K562 (cell line): ENCODE data around the gene LMAN1L. TPM values are rescaled to one million over a fixed set of nuclear protein-coding genes. Genes with fewer than 3 reads are reported as not detected.

Experiments
- ATAC-seq: fragments of 200-7000 bp; cut with Tn5 transposase; 3 replicates; pipeline ENCODE4 v1.9.1; 2020; ENCODE audit warnings: moderate library complexity
- BruUV-seq: library from RNA; stranded (reverse); fragments of 400-500 nt; replicated peaks from 2 replicates; lab custom pipeline; 2021; lab: Mats Ljungman, UMichigan
- CTCF ChIA-PET: fragments of 300-600 bp; formaldehyde crosslinking; extraction: SDS; loops from one replicate; lab custom pipeline; 2021; ENCODE audit warnings: low intra/inter-chr PET ratio; lab: Yijun Ruan, JAX
- POLR2A ChIA-PET: fragments of 300-600, 350-650 bp; sonication (Branson Sonifier 250); formaldehyde crosslinking; extraction: SDS; loops from one replicate; lab custom pipeline; 2021; ENCODE audit warnings: antibody characterized with exemption, inconsistent platforms; lab: Yijun Ruan, JAX
- DNase-seq, 4 experiments: peaks; one replicate each; pipeline versions ENCODE4 v3.0.0 to v3.0.0-alpha.2; 2011 to 2018; ENCODE audit warnings: low spot score in 3 of 4, mixed read lengths in 3 of 4; ENCODE audit errors: extremely low read depth in 1 of 4
- FAIRE-seq: peaks from 2 replicates; lab custom pipeline; 2011; peaks lifted over from hg19 to GRCh38; lab: Jason Lieb, UNC
- H2AFZ ChIP-seq: 2 replicates; pipeline ENCODE4 v1.6.0; 2011; ENCODE audit warnings: low read depth, low read length, control low read depth, inconsistent platforms
- H3K27ac ChIP-seq: fragments of 200-600 bp; 3 replicates; pipeline ENCODE4 v1.8.0; 2011; ENCODE audit warnings: low read depth, mild to moderate bottlenecking, control low read depth, inconsistent platforms, low read length, moderate library complexity, mixed read lengths; ENCODE audit errors: extremely low read depth
- H3K27me3 ChIP-seq, 2 experiments: fragments of 300-600 bp in 1 of 2; 2 replicates in 1 of 2; 3 replicates in 1 of 2; pipeline versions ENCODE4 v1.6.0 to v1.8.0; 2011; ENCODE audit warnings: inconsistent platforms in 2 of 2, low read length in 2 of 2, mild to moderate bottlenecking in 1 of 2, mixed read lengths in 1 of 2, moderate library complexity in 1 of 2; ENCODE audit not compliant: control insufficient read depth in 2 of 2, insufficient read depth in 2 of 2
- H3K36me3 ChIP-seq: fragments of 300-600 bp; 3 replicates; pipeline ENCODE4 v1.8.0; 2011; ENCODE audit warnings: mild to moderate bottlenecking, low read length, inconsistent platforms; ENCODE audit not compliant: control insufficient read depth, insufficient read depth
- H3K4me1 ChIP-seq, 2 experiments: fragments of 200-600 bp in 1 of 2; replicated peaks in 1 of 2; 2 replicates in 1 of 2; 3 replicates in 1 of 2; pipeline versions ENCODE4 v1.5.1 to v1.8.0; 2011; ENCODE audit warnings: inconsistent platforms in 2 of 2, low read length in 2 of 2, mild to moderate bottlenecking in 1 of 2, mixed read lengths in 1 of 2, moderate library complexity in 1 of 2; ENCODE audit not compliant: control insufficient read depth in 2 of 2, insufficient read depth in 2 of 2
- H3K4me2 ChIP-seq: 2 replicates; pipeline ENCODE4 v1.6.1; 2011; ENCODE audit warnings: low read length, control low read depth, inconsistent platforms, mixed read lengths; ENCODE audit not compliant: insufficient read depth
- H3K4me3 ChIP-seq: fragments of 200-600 bp; sonication (generic), shearing (Covaris generic); 2 replicates; pipeline ENCODE4 v1.5.1; 2016; ENCODE audit warnings: control low read depth, inconsistent platforms
- H3K79me2 ChIP-seq: fragments of 200-600 bp; 3 replicates; pipeline ENCODE4 v1.8.0; 2011; ENCODE audit warnings: low read length, inconsistent platforms; ENCODE audit not compliant: control insufficient read depth, insufficient read depth
- H3K9ac ChIP-seq, 2 experiments: 2 replicates each; pipeline versions ENCODE4 v1.6.0 to v1.6.1; 2011; ENCODE audit warnings: low read depth in 2 of 2, low read length in 2 of 2, control low read depth in 1 of 2, inconsistent platforms in 1 of 2, mild to moderate bottlenecking in 1 of 2, mixed read lengths in 1 of 2; ENCODE audit not compliant: insufficient read depth in 1 of 2
- H3K9me1 ChIP-seq: one replicate; pipeline ENCODE4 v1.6.0; 2011; ENCODE audit warnings: inconsistent platforms, mild to moderate bottlenecking, low read length, moderate library complexity; ENCODE audit not compliant: control insufficient read depth, insufficient read depth
- H3K9me3 ChIP-seq: replicated peaks from 2 replicates; pipeline ENCODE4 v1.5.1; 2011; ENCODE audit warnings: low read depth, low read length, inconsistent platforms; ENCODE audit not compliant: control insufficient read depth, insufficient read depth
- H4K20me1 ChIP-seq: replicated peaks from 2 replicates; pipeline ENCODE4 v1.6.1; 2011; ENCODE audit warnings: low read length, inconsistent platforms, mixed read lengths; ENCODE audit not compliant: control insufficient read depth, insufficient read depth
- GTF2F1 ChIP-seq: IDR thresholded peaks from 2 replicates; pipeline ENCODE4 v1.6.1; 2011; ENCODE audit warnings: low read depth, low read length, improper control_type of control experiment
- KDM5B ChIP-seq: fragments of 200-600 bp; sonication (generic); IDR thresholded peaks from 2 replicates; pipeline ENCODE4 v1.6.1; 2012; ENCODE audit warnings: low read depth, mild to moderate bottlenecking, moderate library complexity, low read length, control low read depth, inconsistent platforms; ENCODE audit not compliant: insufficient replicate concordance
- SETDB1 ChIP-seq: IDR thresholded peaks from one replicate; pipeline ENCODE4 v1.6.1; 2012; ENCODE audit warnings: low read length, control low read depth, inconsistent platforms
- ZNF212 ChIP-seq: fragments of 450-650 bp; formaldehyde crosslinking; IDR thresholded peaks from 2 replicates; pipeline ENCODE4 v1.4.0; 2020; ENCODE audit warnings: mild to moderate bottlenecking
- ZNF316 ChIP-seq: fragments of 450-650 bp; IDR thresholded peaks from 2 replicates; pipeline ENCODE4 v1.6.1; 2016
- ZNF583 ChIP-seq: fragments of 250-450 bp; sonication (Bioruptor Pico); IDR thresholded peaks from 2 replicates; pipeline ENCODE4 v1.4.0; 2020
- WGBS: fragments of 100-300 bp; shearing (Covaris generic); methylation state at CpG from one replicate; pipeline ENCODE4 v1.1.6; 2016; ENCODE audit warnings: low coverage, mixed read lengths; ENCODE audit not compliant: insufficient coverage; ENCODE audit errors: missing lambda C conversion rate; 5-methylcytosine and 5-hydroxymethylcytosine counted together
- in situ Hi-C: fragments of 300-500 bp; cut with MboI; formaldehyde crosslinking; loops from 4 replicates; pipeline ENCODE4 v1.15.0; 2018; ENCODE audit warnings: inconsistent platforms, mixed read lengths
- intact Hi-C: fragments of 100-400 bp; cut with micrococcal nuclease; formaldehyde crosslinking; loops from 2 replicates; pipeline ENCODE4 v1.14.2; 2022
- polyA plus RNA-seq, 8 experiments: library from polyadenylated mRNA; depleted of rRNA in 4 of 8; stranded (reverse) in 5 of 8; unstranded in 3 of 8; fragments of >200 nt; fragmentation: Nextera tagmentation in 2 of 8; fragmentation: Illumina TruSeq in 1 of 8; extraction: Ambion mirVana in 2 of 8; extraction: Trizol in 1 of 8; gene quantifications; 2 replicates each; pipeline versions ENCODE4 v1.2.1 to v1.2.3, GENCODE V29; 2011 to 2014; ENCODE audit warnings: inconsistent platforms in 1 of 8, missing spikeins in 1 of 8
- total RNA-seq, 7 experiments: library from RNA; depleted of rRNA in 6 of 7; stranded (reverse); fragments of >200 nt in 6 of 7; fragmentation: Illumina TruSeq in 2 of 7; extraction: Trizol in 2 of 7; gene quantifications; 2 replicates each; pipeline versions ENCODE4 v1.2.1 to v1.2.3, GENCODE V29; 2011 to 2021; ENCODE audit warnings: low replicate concordance in 1 of 7
- TF ChIP-seq, protein P1 (sequence below): sonication (generic); formaldehyde crosslinking; IDR thresholded peaks from 2 replicates; pipeline ENCODE4 v1.5.0; 2020; ENCODE audit warnings: missing genetic modification reagents
- TF ChIP-seq, protein P2 (sequence below): sonication (generic); formaldehyde crosslinking; IDR thresholded peaks from 2 replicates; pipeline ENCODE4 v1.9.0; 2022; ENCODE audit warnings: mild to moderate bottlenecking, missing genetic modification reagents

LMAN1L gene
- total and polyA plus RNA-seq, 9 of the 15 experiments (the other 6 are each of a cell fraction or from before 2014, with no cell fraction given): not detected

DNA sequence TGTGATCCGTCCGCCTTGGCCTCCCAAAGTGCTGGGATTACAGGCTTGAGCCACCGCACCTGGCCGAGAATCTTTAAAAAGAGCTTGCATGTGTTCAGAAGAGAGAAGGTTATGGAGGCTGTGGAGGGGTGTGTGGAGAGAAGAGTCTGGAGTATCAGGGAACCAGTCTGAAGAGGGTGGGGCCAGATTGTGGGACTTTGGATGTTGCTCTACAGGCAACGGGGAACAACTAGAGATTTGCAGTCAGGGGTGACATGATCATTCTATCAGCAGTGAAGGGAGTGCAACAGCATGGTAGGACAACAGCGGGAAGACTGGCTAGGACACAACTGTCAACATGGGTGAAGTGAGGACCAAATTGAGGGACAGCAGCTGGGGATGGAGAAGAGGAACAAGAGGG, 51.7 kb downstream of the LMAN1L start:
- ATAC-seq (no peak), DNase-seq (no peak), FAIRE-seq (no peak)
- no peaks in the 10 kb centered on the region for H3K27me3 ChIP-seq
- H3K9me1 ChIP-seq: peaks cover 7% of the 10 kb centered on the region
- in situ Hi-C loops (no loop called here), intact Hi-C loops (no loop called here)
- H4K20me1 ChIP-seq: no peaks in the 10 kb centered on the region
- ChIA-PET CTCF (no interaction called here), POLR2A (interaction anchor here (1.2 kb wide), 1 partner anchor 9 kb away, joined by 5 read pairs; no protein-coding TSS in a partner anchor)
- no peak overlapping the region for H3K27ac ChIP-seq
- H3K79me2 ChIP-seq: peaks cover 44% of the 10 kb centered on the region
- no peak overlapping the region for H3K9ac ChIP-seq
- peaks cover 0 to 5% of the 10 kb centered on the region in 2 experiments; a peak in 2 of 5 replicates for H3K4me1 ChIP-seq
- BruUV-seq: no TSS peak
- no peak overlapping the region for H2AFZ ChIP-seq
- H3K4me3 ChIP-seq: no peak overlapping the region
- no peaks in the 10 kb centered on the region; the same call in 1 of the 2 replicates for H3K9me3 ChIP-seq
- TF ChIP-seq KDM5B (no peak), GTF2F1 (no peak), ZNF212 (no peak), ZNF583 (no peak), ZNF316 (no peak), SETDB1 (no peak)
- TF ChIP-seq, protein P1, sequence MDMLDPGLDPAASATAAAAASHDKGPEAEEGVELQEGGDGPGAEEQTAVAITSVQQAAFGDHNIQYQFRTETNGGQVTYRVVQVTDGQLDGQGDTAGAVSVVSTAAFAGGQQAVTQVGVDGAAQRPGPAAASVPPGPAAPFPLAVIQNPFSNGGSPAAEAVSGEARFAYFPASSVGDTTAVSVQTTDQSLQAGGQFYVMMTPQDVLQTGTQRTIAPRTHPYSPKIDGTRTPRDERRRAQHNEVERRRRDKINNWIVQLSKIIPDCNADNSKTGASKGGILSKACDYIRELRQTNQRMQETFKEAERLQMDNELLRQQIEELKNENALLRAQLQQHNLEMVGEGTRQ (CRISPR knock-in tag): no peak
- TF ChIP-seq, protein P2, sequence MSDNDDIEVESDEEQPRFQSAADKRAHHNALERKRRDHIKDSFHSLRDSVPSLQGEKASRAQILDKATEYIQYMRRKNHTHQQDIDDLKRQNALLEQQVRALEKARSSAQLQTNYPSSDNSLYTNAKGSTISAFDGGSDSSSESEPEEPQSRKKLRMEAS (CRISPR knock-in tag): no peak
- H3K4me2 ChIP-seq: no peak overlapping the region
- WGBS: 84% methylated on average over 4 of the region's 6 CpGs
- peaks cover 32% of the 10 kb centered on the region; the same call in 2 of the 3 replicates for H3K36me3 ChIP-seq
